HepG2 (cell line): ENCODE measurements around the gene WFDC9. TPM values are rescaled to one million over a fixed set of nuclear protein-coding genes. Genes with fewer than 3 reads are reported as not detected.

ENCODE experiments used
- ARID3A ChIP-seq: IDR thresholded peaks from 2 replicates; pipeline ENCODE4 v1.6.1; 2012; ENCODE audit warnings: low read depth, low read length, improper control_type of control experiment
- CREM ChIP-seq, 2 experiments: sonication (generic) in 1 of 2; formaldehyde crosslinking in 1 of 2; IDR thresholded peaks; 2 replicates each; pipeline versions ENCODE4 v1.4.0 to v1.6.1; 2016 to 2020; ENCODE audit warnings: antibody characterized with exemption in 1 of 2, mild to moderate bottlenecking in 1 of 2, missing genetic modification reagents in 1 of 2
- CSRNP2 ChIP-seq: sonication (generic); formaldehyde crosslinking; conservative IDR thresholded peaks from 2 replicates; pipeline ENCODE4 v1.8.0; 2022; ENCODE audit warnings: low read depth, missing genetic modification reagents
- ETV5 ChIP-seq: IDR thresholded peaks from 2 replicates; pipeline ENCODE4 v1.6.1; 2018; ENCODE audit warnings: missing biosample characterization, missing genetic modification reagents, inconsistent platforms, borderline replicate concordance
- FOSL2 ChIP-seq: sonication (generic); formaldehyde crosslinking; IDR thresholded peaks from 2 replicates; pipeline ENCODE4 v1.4.0; 2020; ENCODE audit warnings: missing genetic modification reagents
- FOXO4 ChIP-seq: sonication (generic); formaldehyde crosslinking; conservative IDR thresholded peaks from 2 replicates; pipeline ENCODE4 v1.8.1; 2023; ENCODE audit warnings: missing genetic modification reagents
- HNF4A ChIP-seq: sonication (generic); formaldehyde crosslinking; IDR thresholded peaks from 2 replicates; pipeline ENCODE4 v1.4.0; 2020; ENCODE audit warnings: missing genetic modification reagents
- HNF4G ChIP-seq, 2 experiments: sonication (generic) in 1 of 2; formaldehyde crosslinking in 1 of 2; IDR thresholded peaks; 2 replicates each; pipeline versions ENCODE4 v1.4.0 to v1.6.1; 2011 to 2020; ENCODE audit warnings: borderline replicate concordance in 2 of 2, low read depth in 2 of 2, mild to moderate bottlenecking in 2 of 2, low read length in 1 of 2, missing genetic modification reagents in 1 of 2, moderate library complexity in 1 of 2
- KAT2B ChIP-seq: fragments of 150-350 bp; IDR thresholded peaks from 2 replicates; pipeline ENCODE4 v1.6.1; 2014; ENCODE audit warnings: low read depth, low read length, borderline replicate concordance
- KAT8 ChIP-seq: IDR thresholded peaks from 2 replicates; pipeline ENCODE4 v1.6.1; 2016; ENCODE audit warnings: missing genetic modification reagents, missing compliant biosample characterization
- MEIS2 ChIP-seq: sonication (generic); formaldehyde crosslinking; IDR thresholded peaks from 2 replicates; pipeline ENCODE4 v1.9.0; 2021; ENCODE audit warnings: mild to moderate bottlenecking, missing genetic modification reagents
- MXI1 ChIP-seq: IDR thresholded peaks from 3 replicates; pipeline ENCODE4 v1.6.1; 2012; ENCODE audit warnings: low read depth, low read length, inconsistent platforms, borderline replicate concordance
- NCOA2 ChIP-seq: sonication (generic); formaldehyde crosslinking; IDR thresholded peaks from 2 replicates; pipeline ENCODE4 v1.8.0; 2022; ENCODE audit warnings: inconsistent platforms
- POLR2AphosphoS5 ChIP-seq: IDR thresholded peaks from 2 replicates; pipeline ENCODE4 v1.6.1; 2012; ENCODE audit warnings: low read depth, low read length
- RARA ChIP-seq: IDR thresholded peaks from 2 replicates; pipeline ENCODE4 v1.6.1; 2016; ENCODE audit warnings: missing genetic modification reagents, missing compliant biosample characterization
- RFXAP ChIP-seq: sonication (generic); formaldehyde crosslinking; IDR thresholded peaks from 2 replicates; pipeline ENCODE4 v1.4.0; 2020; ENCODE audit warnings: missing genetic modification reagents, borderline replicate concordance
- RXRB ChIP-seq: IDR thresholded peaks from 2 replicates; pipeline ENCODE4 v1.6.1; 2016; ENCODE audit warnings: borderline replicate concordance, missing genetic modification reagents, missing compliant biosample characterization
- SOX13 ChIP-seq, 3 experiments: fragments of 450-650 bp in 1 of 3; sonication (generic) in 1 of 3; formaldehyde crosslinking in 1 of 3; IDR thresholded peaks in 2 of 3; conservative IDR thresholded peaks in 1 of 3; 2 replicates each; pipeline versions ENCODE4 v1.5.0 to v1.6.1; 2016 to 2020; ENCODE audit warnings: antibody characterized with exemption in 1 of 3, mild to moderate bottlenecking in 1 of 3, missing compliant biosample characterization in 1 of 3, missing genetic modification reagents in 1 of 3, moderate library complexity in 1 of 3
- ZNF614 ChIP-seq: IDR thresholded peaks from 2 replicates; pipeline ENCODE4 v1.6.1; 2018; ENCODE audit warnings: missing biosample characterization, missing genetic modification reagents, inconsistent platforms, borderline replicate concordance
- ZSCAN12 ChIP-seq: sonication (generic); formaldehyde crosslinking; IDR thresholded peaks from 2 replicates; pipeline ENCODE4 v1.9.0; 2021; ENCODE audit warnings: mild to moderate bottlenecking, missing genetic modification reagents
- ZXDC ChIP-seq: sonication (generic); formaldehyde crosslinking; IDR thresholded peaks from 2 replicates; pipeline ENCODE4 v1.5.0; 2020; ENCODE audit warnings: mild to moderate bottlenecking, missing genetic modification reagents
- polyA plus RNA-seq, 8 experiments: library from polyadenylated mRNA; depleted of rRNA in 3 of 8; stranded (reverse) in 7 of 8; unstranded in 1 of 8; fragments of >200 nt; fragmentation: Illumina TruSeq in 4 of 8; extraction: Trizol in 4 of 8; gene quantifications; 2 replicates each; pipeline versions ENCODE4 v1.2.1 to v1.2.3, GENCODE V29; 2011 to 2016; ENCODE audit warnings: low read depth in 4 of 8, missing spikeins in 1 of 8, mixed read lengths in 1 of 8; ENCODE audit not compliant: insufficient read depth in 1 of 8
- total RNA-seq, 5 experiments: library from RNA; depleted of rRNA; stranded (reverse); fragments of >200 nt; fragmentation: Illumina TruSeq; extraction: Trizol; gene quantifications; 2 replicates each; pipeline ENCODE4 v1.2.3, GENCODE V29; 2016; ENCODE audit warnings: low read depth in 1 of 5

Gene WFDC9
- total and polyA plus RNA-seq, 2 of the 13 experiments (the other 11 are each of a cell fraction or from before 2014, with no cell fraction given): not detected

GRCh38 chr20:45621593-45621992 is 9.5 kb downstream of the WFDC9 start (continued):
- TF ChIP-seq MXI1 (peak; percentile 13; the same call in 1 of the 3 replicates), NCOA2 (CRISPR knock-in tag) (peak; percentile 48; the same call in 1 of the 2 replicates), CREM (IDR thresholded peaks at IDR 0.05) (0 out of 2 replicates have a peak, but pooled peaks have one; percentile 31), CREM (CRISPR knock-in tag; IDR thresholded peaks at IDR 0.05) (no peak), ZXDC (CRISPR knock-in tag) (no peak), RFXAP (CRISPR knock-in tag) (no peak), MEIS2 (CRISPR knock-in tag) (0 out of 2 replicates have a peak, but pooled peaks have one; percentile 35), FOSL2 (CRISPR knock-in tag) (no peak), RXRB (CRISPR knock-in tag) (0 out of 2 replicates have a peak, but pooled peaks have one; percentile 40), POLR2AphosphoS5 (no peak), SOX13 (IDR thresholded peaks at IDR 0.05) (peak; percentile 36; the same call in 1 of the 2 replicates), SOX13 (CRISPR knock-in tag; conservative IDR thresholded peaks at IDR 0.05 in 1 of 2, IDR thresholded peaks at IDR 0.05 in 1 of 2) (peak in 1 of 2 experiments; percentile 59; a peak in 2 of 4 replicates), KAT8 (CRISPR knock-in tag) (peak; percentile 34; the same call in 1 of the 2 replicates), FOXO4 (CRISPR knock-in tag) (0 out of 2 replicates have a peak, but pooled peaks have one; percentile 20), ZNF614 (0 out of 2 replicates have a peak, but pooled peaks have one; percentile 20), CSRNP2 (CRISPR knock-in tag) (no peak), ARID3A (peak; percentile 60; the same call in 1 of the 2 replicates), ETV5 (peak; percentile 42; the same call in 1 of the 2 replicates), HNF4A (CRISPR knock-in tag) (peak; percentile 90), ZSCAN12 (CRISPR knock-in tag) (no peak), HNF4G (IDR thresholded peaks at IDR 0.05; ENCODE audit: borderline replicate concordance, low read depth, low read length) (peak; percentile 48; the same call in 1 of the 2 replicates), HNF4G (CRISPR knock-in tag; IDR thresholded peaks at IDR 0.05; ENCODE audit: borderline replicate concordance, low read depth) (no peak), RARA (peak; percentile 30; the same call in 1 of the 2 replicates), KAT2B (peak; percentile 21; the same call in 1 of the 2 replicates)
